Endothelial cell of umbilical vein (primary cell): ENCODE measurements around the gene FAM13B. TPM values are rescaled to one million over a fixed set of nuclear protein-coding genes. Genes with fewer than 3 reads are reported as not detected.

Experiments
- BruUV-seq: library from RNA; stranded (reverse); fragments of 400-500 nt; replicated peaks from 2 replicates; lab custom pipeline; 2021; lab: Mats Ljungman, UMichigan
- CTCF ChIA-PET: fragments of 300-600, 350-600 bp; sonication (Branson Sonifier 250); formaldehyde crosslinking; loops from one replicate; lab custom pipeline; 2021; ENCODE audit warnings: antibody characterized with exemption, inconsistent platforms; lab: Charles Lee
- POLR2A ChIA-PET: fragments of 300-600, 350-600 bp; sonication (Branson Sonifier 250); formaldehyde crosslinking; loops from one replicate; lab custom pipeline; 2021; ENCODE audit warnings: antibody characterized with exemption, inconsistent platforms; lab: Charles Lee
- DNase-seq: peaks from one replicate; pipeline ENCODE4 v3.0.0-alpha.2; 2011; ENCODE audit warnings: low read depth, low spot score
- FAIRE-seq: peaks from 2 replicates; lab custom pipeline; 2011; peaks lifted over from hg19 to GRCh38; lab: Jason Lieb, UNC
- H2AFZ ChIP-seq: 2 replicates; pipeline ENCODE4 v1.6.0; 2012; ENCODE audit warnings: low read depth, low read length, control low read depth, inconsistent platforms
- H3K27ac ChIP-seq: 2 replicates; pipeline ENCODE4 v1.5.1; 2011; ENCODE audit warnings: low read depth, mild to moderate bottlenecking, control low read depth, low read length, moderate library complexity; ENCODE audit not compliant: insufficient read depth
- H3K27me3 ChIP-seq, 2 experiments: 2 replicates each; pipeline versions ENCODE4 v1.6.0 to v1.6.1; 2011; ENCODE audit warnings: low read length in 2 of 2, mixed read lengths in 1 of 2; ENCODE audit not compliant: control insufficient read depth in 2 of 2, insufficient read depth in 2 of 2
- H3K36me3 ChIP-seq, 2 experiments: 2 replicates in 1 of 2; 3 replicates in 1 of 2; pipeline ENCODE4 v1.5.1; 2011; ENCODE audit warnings: low read length in 2 of 2, mild to moderate bottlenecking in 1 of 2, moderate library complexity in 1 of 2; ENCODE audit not compliant: control insufficient read depth in 2 of 2, insufficient read depth in 2 of 2; ENCODE audit errors: extremely low read depth in 1 of 2
- H3K4me1 ChIP-seq: 3 replicates; pipeline ENCODE4 v1.5.1; 2011; ENCODE audit warnings: mild to moderate bottlenecking, low read length; ENCODE audit not compliant: control insufficient read depth, insufficient read depth; ENCODE audit errors: extremely low read depth
- H3K4me2 ChIP-seq: 2 replicates; pipeline ENCODE4 v1.6.1; 2011; ENCODE audit warnings: low read length, control low read depth, mixed read lengths; ENCODE audit not compliant: insufficient read depth
- H3K4me3 ChIP-seq, 3 experiments: fragments of 200-600 bp in 1 of 3; sonication (generic), shearing (Covaris generic) in 1 of 3; replicated peaks in 1 of 3; 2 replicates each; pipeline ENCODE4 v1.5.1; 2011 to 2016; ENCODE audit warnings: control low read depth in 3 of 3, low read length in 3 of 3, mild to moderate bottlenecking in 2 of 3, inconsistent platforms in 1 of 3, low read depth in 1 of 3, moderate library complexity in 1 of 3; ENCODE audit not compliant: insufficient read depth in 1 of 3
- H3K79me2 ChIP-seq: 2 replicates; pipeline ENCODE4 v1.6.0; 2012; ENCODE audit warnings: low read length, inconsistent platforms; ENCODE audit not compliant: control insufficient read depth, insufficient read depth
- H3K9ac ChIP-seq: replicated peaks from 2 replicates; pipeline ENCODE3; 2011; ENCODE audit warnings: low read length, control low read depth; ENCODE audit not compliant: insufficient read depth; ENCODE audit errors: extremely low read depth
- H3K9me1 ChIP-seq: replicated peaks from 3 replicates; pipeline ENCODE4 v1.6.0; 2011; ENCODE audit warnings: mild to moderate bottlenecking, low read length; ENCODE audit not compliant: control insufficient read depth, insufficient read depth; ENCODE audit errors: extremely low read depth
- H3K9me3 ChIP-seq: replicated peaks from 2 replicates; pipeline ENCODE4 v1.5.1; 2012; ENCODE audit warnings: low read length, inconsistent platforms; ENCODE audit not compliant: control insufficient read depth, insufficient read depth
- H4K20me1 ChIP-seq: replicated peaks from 2 replicates; pipeline ENCODE3; 2011; ENCODE audit warnings: mild to moderate bottlenecking, low read length; ENCODE audit not compliant: control insufficient read depth, insufficient read depth; ENCODE audit errors: extremely low read depth
- EZH2 ChIP-seq: IDR thresholded peaks from 2 replicates; pipeline ENCODE4 v1.6.1; 2012; ENCODE audit warnings: borderline replicate concordance, low read depth, mild to moderate bottlenecking, moderate library complexity, low read length, inconsistent platforms; ENCODE audit not compliant: severe bottlenecking
- FOS ChIP-seq: IDR thresholded peaks from 2 replicates; pipeline ENCODE4 v1.6.1; 2011; ENCODE audit warnings: mild to moderate bottlenecking, low read length, moderate library complexity, borderline replicate concordance; ENCODE audit not compliant: insufficient read depth
- GATA2 ChIP-seq: IDR thresholded peaks from 2 replicates; pipeline ENCODE4 v1.7.0; 2011; ENCODE audit warnings: low read depth, mild to moderate bottlenecking, moderate library complexity, mixed read lengths, low read length; ENCODE audit not compliant: insufficient read length, insufficient read depth
- JUN ChIP-seq: IDR thresholded peaks from 2 replicates; pipeline ENCODE4 v1.6.1; 2011; ENCODE audit warnings: borderline replicate concordance, low read depth; ENCODE audit not compliant: insufficient read length, insufficient read depth
- MYC ChIP-seq: IDR thresholded peaks from one replicate; pipeline ENCODE4 v1.6.1; 2011; ENCODE audit warnings: mild to moderate bottlenecking, low read depth, low read length
- POLR2A ChIP-seq: IDR thresholded peaks from 2 replicates; pipeline ENCODE4 v1.6.1; 2012; ENCODE audit warnings: low read depth, mild to moderate bottlenecking, control low read depth, low read length
- POLR2AphosphoS5 ChIP-seq: IDR thresholded peaks from 2 replicates; pipeline ENCODE4 v1.6.1; 2012; ENCODE audit warnings: low read depth, mild to moderate bottlenecking, control low read depth, low read length, moderate library complexity; ENCODE audit not compliant: insufficient read depth
- dilution Hi-C: fragments of 300-500 bp; cut with MboI; formaldehyde crosslinking; loops from one replicate; pipeline ENCODE4 v1.15.0; 2019; ENCODE audit warnings: low sequenced_read_pairs; ENCODE audit not compliant: extremely low pct_ligation_motif_present
- intact Hi-C: fragments of 100-400 bp; cut with micrococcal nuclease; formaldehyde crosslinking; loops from one replicate; pipeline ENCODE4 v1.10.0; 2022
- polyA plus RNA-seq, 4 experiments: library from polyadenylated mRNA; depleted of rRNA in 3 of 4; stranded (reverse) in 3 of 4; unstranded in 1 of 4; fragments of >200 nt; gene quantifications; 2 replicates each; pipeline versions ENCODE4 v1.2.1 to v1.2.3, GENCODE V29; 2011 to 2012; ENCODE audit warnings: missing spikeins in 1 of 4
- total RNA-seq: library from RNA; stranded (reverse); gene quantifications from 2 replicates; pipeline ENCODE4 v1.2.3, GENCODE V29; 2021
- TF ChIP-seq, protein P1 (sequence below): IDR thresholded peaks from 2 replicates; pipeline ENCODE4 v1.6.1; 2011; ENCODE audit not compliant: insufficient read depth, insufficient read length
- TF ChIP-seq, protein P2 (sequence below), 2 donors: IDR thresholded peaks; 1 replicate in 1 of 2; 2 replicates in 1 of 2; pipeline ENCODE4 v1.5.1; 2011; ENCODE audit warnings: low read length in 2 of 2, mild to moderate bottlenecking in 2 of 2, moderate library complexity in 2 of 2, control low read depth in 1 of 2, inconsistent platforms in 1 of 2, low read depth in 1 of 2; ENCODE audit not compliant: insufficient read depth in 1 of 2; ENCODE audit errors: extremely low read depth in 1 of 2

Gene FAM13B
- total and polyA plus RNA-seq, 2 donors (not counting 3 experiments of a cell fraction or from before 2014, with no cell fraction given), result 8.7 to 25.4 TPM

DNA sequence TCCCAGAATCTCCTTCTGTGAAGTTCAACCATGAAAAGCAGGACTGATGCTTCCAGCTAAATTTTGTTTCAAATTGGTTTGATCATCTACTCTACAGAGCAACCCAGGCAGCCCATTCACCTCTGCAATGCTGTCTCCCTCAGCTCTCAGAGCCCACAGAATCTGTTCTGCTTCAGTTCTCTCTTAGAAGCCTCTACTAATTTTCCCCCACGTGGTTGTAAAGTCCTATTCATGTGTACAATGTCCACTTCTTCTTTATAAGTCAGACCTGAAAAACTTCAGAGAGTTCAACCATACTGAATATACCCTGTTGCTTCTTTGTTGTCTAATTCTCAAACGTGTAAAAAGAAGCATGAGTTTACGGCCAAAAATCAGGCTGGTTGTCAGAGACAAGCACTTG, 21.3 kb upstream of the FAM13B start:
- Histone ChIP-seq H3K27ac (no peak overlapping the region), H3K9me1 (no peaks in the 10 kb centered on the region), H3K27me3 (peaks cover 6 to 16% of the 10 kb centered on the region in 2 experiments), H3K79me2 (no peaks in the 10 kb centered on the region), H3K9ac (no peak overlapping the region), H3K9me3 (no peaks in the 10 kb centered on the region), H4K20me1 (no peaks in the 10 kb centered on the region), H3K4me1 (no peaks in the 10 kb centered on the region), H3K4me3 (no peak overlapping the region), H2AFZ (no peak overlapping the region), H3K36me3 (no peaks in the 10 kb centered on the region), H3K4me2 (no peak overlapping the region)
- BruUV-seq, result no TSS peak
- intact Hi-C loops, result no loop called here
- dilution Hi-C loops, result no loop called here
- POLR2A ChIA-PET, result no interaction called here
- DNase-seq, result no peak
- CTCF ChIA-PET, result interaction anchor here (0.5 to 5.2 kb wide), 5 partner anchors 10 to 275 kb away, joined by 3 to 37 read pairs (median 6); no protein-coding TSS in a partner anchor
- FAIRE-seq, result no peak
- no peak for TF ChIP-seq POLR2AphosphoS5
- TF ChIP-seq FOS, result no peak
- TF ChIP-seq, protein P1, sequence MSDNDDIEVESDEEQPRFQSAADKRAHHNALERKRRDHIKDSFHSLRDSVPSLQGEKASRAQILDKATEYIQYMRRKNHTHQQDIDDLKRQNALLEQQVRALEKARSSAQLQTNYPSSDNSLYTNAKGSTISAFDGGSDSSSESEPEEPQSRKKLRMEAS, result no peak
- TF ChIP-seq EZH2, result no peak
- TF ChIP-seq POLR2A, result no peak
- TF ChIP-seq, protein P2, sequence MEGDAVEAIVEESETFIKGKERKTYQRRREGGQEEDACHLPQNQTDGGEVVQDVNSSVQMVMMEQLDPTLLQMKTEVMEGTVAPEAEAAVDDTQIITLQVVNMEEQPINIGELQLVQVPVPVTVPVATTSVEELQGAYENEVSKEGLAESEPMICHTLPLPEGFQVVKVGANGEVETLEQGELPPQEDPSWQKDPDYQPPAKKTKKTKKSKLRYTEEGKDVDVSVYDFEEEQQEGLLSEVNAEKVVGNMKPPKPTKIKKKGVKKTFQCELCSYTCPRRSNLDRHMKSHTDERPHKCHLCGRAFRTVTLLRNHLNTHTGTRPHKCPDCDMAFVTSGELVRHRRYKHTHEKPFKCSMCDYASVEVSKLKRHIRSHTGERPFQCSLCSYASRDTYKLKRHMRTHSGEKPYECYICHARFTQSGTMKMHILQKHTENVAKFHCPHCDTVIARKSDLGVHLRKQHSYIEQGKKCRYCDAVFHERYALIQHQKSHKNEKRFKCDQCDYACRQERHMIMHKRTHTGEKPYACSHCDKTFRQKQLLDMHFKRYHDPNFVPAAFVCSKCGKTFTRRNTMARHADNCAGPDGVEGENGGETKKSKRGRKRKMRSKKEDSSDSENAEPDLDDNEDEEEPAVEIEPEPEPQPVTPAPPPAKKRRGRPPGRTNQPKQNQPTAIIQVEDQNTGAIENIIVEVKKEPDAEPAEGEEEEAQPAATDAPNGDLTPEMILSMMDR (IDR thresholded peaks at IDR 0.05; ENCODE audit: extremely low read depth in 1 of 2, insufficient read depth in 1 of 2, low read depth in 1 of 2, low read length in 2 of 2), result no peak
- no peak for TF ChIP-seq JUN
- TF ChIP-seq GATA2, result no peak
- no peak for TF ChIP-seq MYC
